Heart right ventricle (tissue), 16 donors: ENCODE results near the gene SESN1. TPM values are rescaled to one million over a fixed set of nuclear protein-coding genes. Genes with fewer than 3 reads are reported as not detected.

Experiments used
- ATAC-seq, 8 donors: fragments of 200-7000 bp; cut with Tn5 transposase; one replicate each; pipeline ENCODE4 v1.9.1; 2020; ENCODE audit warnings: mild to moderate bottlenecking in 8 of 8, moderate library complexity in 8 of 8, moderate number of reproducible peaks in 1 of 8
- DNase-seq, 2 donors: peaks; one replicate each; pipeline ENCODE4 v3.0.0-alpha.2; 2020
- H3K27ac ChIP-seq, 10 donors: fragments of 200-600 bp; sonication (generic) in 2 of 10; one replicate each; pipeline versions ENCODE4 v1.5.0 to v1.8.0; 2020 to 2022; ENCODE audit warnings: mild to moderate bottlenecking in 3 of 10
- H3K27me3 ChIP-seq, 7 donors: fragments of 200-600 bp; one replicate each; pipeline ENCODE4 v1.8.0; 2021 to 2022; ENCODE audit warnings: mild to moderate bottlenecking in 2 of 7
- H3K36me3 ChIP-seq, 9 donors: fragments of 200-600 bp; sonication (generic) in 1 of 9; one replicate each; pipeline versions ENCODE4 v1.5.0 to v1.8.0; 2020 to 2022; ENCODE audit warnings: mild to moderate bottlenecking in 2 of 9
- H3K4me1 ChIP-seq, 9 donors: fragments of 200-600 bp; sonication (generic) in 1 of 9; one replicate each; pipeline versions ENCODE4 v1.5.0 to v1.8.0; 2020 to 2022; ENCODE audit warnings: mild to moderate bottlenecking in 4 of 9
- H3K4me3 ChIP-seq, 10 donors: fragments of 200-600 bp; sonication (generic) in 2 of 10; one replicate each; pipeline versions ENCODE4 v1.5.0 to v1.8.0; 2020 to 2022; ENCODE audit warnings: mild to moderate bottlenecking in 7 of 10, moderate library complexity in 2 of 10
- H3K9me3 ChIP-seq, 11 donors: fragments of 200-600 bp in 10 of 11; sonication (generic) in 2 of 11; one replicate each; pipeline versions ENCODE4 v1.5.0 to v1.8.0; 2013 to 2022; ENCODE audit warnings: mild to moderate bottlenecking in 2 of 11, control low read depth in 1 of 11, moderate library complexity in 1 of 11
- WGBS, 2 donors: extraction: QIAGEN DNeasy Blood & Tissue Kit; methylation state at CpG; one replicate each; pipeline ENCODE4 v1.1.7; 2013; ENCODE audit warnings: inconsistent platforms in 1 of 2; 5-methylcytosine and 5-hydroxymethylcytosine counted together
- intact Hi-C, 10 donors: fragments of 100-400 bp; cut with DNase I; formaldehyde crosslinking; loops; one replicate each; pipeline versions ENCODE4 v1.11.1 to v1.14.2; 2022
- polyA plus RNA-seq, 2 donors: library from polyadenylated mRNA; stranded (reverse); fragments of 200-250 nt; gene quantifications; one replicate each; pipeline ENCODE4 v1.2.3, GENCODE V29; 2013
- total RNA-seq, 10 donors: library from RNA; stranded (reverse); fragmentation: NEBNext Ultra II Directional in 3 of 10; extraction: Animal tissue kit (Norgen Biotek cat#: 25700) in 3 of 10; gene quantifications; one replicate each; pipeline versions ENCODE4 v1.2.1 to v1.2.4, GENCODE V29; 2021 to 2023
- TF ChIP-seq, protein P1 (sequence below), 9 donors: fragments of 200-600 bp; sonication (generic) in 2 of 9; IDR thresholded peaks; one replicate each; pipeline versions ENCODE4 v1.5.0 to v1.8.0; 2021 to 2022; ENCODE audit warnings: antibody characterized with exemption in 9 of 9, mild to moderate bottlenecking in 5 of 9, moderate library complexity in 1 of 9
- donor health status: Arrhythmogenic right ventricular cardiomyopathy.
- donor health status: ischemic (EF 13 %, LVEDD 7.1; RV severe dilation, severe dysfunction).
- donor health status: healthy with polysubstance abuse.
- donor health status: DM: no; HTN: yes; CAD: no.
- donor health status: DM: no; HTN: no; CAD: no.
- donor health status: ischemic (EF 25% LVEDD 6.9; RV normal size, moderate dysfunction).
- donor health status: ischemic (EF 25% LVEDD 5.7; RV mildly dilated, moderate dysfunction).
- donor health status: healthy.
- donor health status: DM: yes; HTN: yes; CAD: no.
- donor health status: Ischemic cardiomyopathy.
- donor health status: ischemic (EF 35%, LVEDD 5.7; RV mildly dilated, moderate dysfunction).
- donor health status: nonischemic (EF 11% LVEDD 7.7; RV severe dilation, severe dysfunction).
- donor health status: DM: yes; HTN: yes; CAD: no.
- donor health status: PGD.
- donor health status: ischemic (EF 29% LVEDD 5.4; RV normal size, mild dysfunction).
- donor health status: nonischemic (EF 23%, LVEDD 6.1; RV moderate dilation, normal function).

The SESN1 gene
- total and polyA plus RNA-seq, 12 donors = 16.2 to 62.8 (median 37.7) TPM

DNA sequence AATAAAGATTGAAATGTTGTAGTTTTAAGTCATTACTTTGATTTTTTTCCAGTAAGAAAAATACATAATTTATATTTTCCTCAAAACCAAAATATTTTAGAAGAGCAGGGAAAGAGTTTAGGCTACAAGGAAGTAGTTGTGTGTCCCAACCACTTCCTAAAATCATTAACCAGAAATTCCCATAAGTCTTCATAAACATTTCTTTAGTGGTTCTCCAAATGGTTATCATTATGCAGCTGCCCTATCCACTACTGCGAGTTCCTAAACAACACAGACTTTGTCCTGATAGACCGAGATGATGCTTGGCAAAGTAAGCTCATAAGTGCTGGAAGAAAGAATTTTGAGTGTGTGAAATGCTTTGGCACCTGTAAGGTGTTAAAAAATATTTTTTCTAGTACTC, 152.8 kb downstream of the SESN1 start:
- intact Hi-C loops = loop anchor here in 5 of 10 donors (5.0 to 10.0 kb wide), 5 partner anchors 35 to 133 kb away; no protein-coding TSS in a partner anchor
- 19 to 33% methylated on average over 2 of the region's 2 CpGs for WGBS, 2 donors

GRCh38 chr6:108941281-108941680, 153.4 kb downstream of the SESN1 start:
- Histone ChIP-seq H3K27me3 (no peaks in the 10 kb centered on the region), H3K36me3 (no peaks in the 10 kb centered on the region), H3K4me3 (no peak overlapping the region), H3K9me3 (no peaks in the 10 kb centered on the region), H3K4me1 (peaks cover 13 to 52% (median 46%) of the 10 kb centered on the region in 9 donors), H3K27ac (peak overlapping the region in 1 of 10 donors; percentile 98)
- 97 to 100% methylated on average over 1 of the region's 1 CpG for WGBS, 2 donors
- no peak for ATAC-seq
- DNase-seq = no peak
- intact Hi-C loops = loop anchor here in 5 of 10 donors (5.0 to 10.0 kb wide), 5 partner anchors 34 to 134 kb away; no protein-coding TSS in a partner anchor
- TF ChIP-seq, protein P1, sequence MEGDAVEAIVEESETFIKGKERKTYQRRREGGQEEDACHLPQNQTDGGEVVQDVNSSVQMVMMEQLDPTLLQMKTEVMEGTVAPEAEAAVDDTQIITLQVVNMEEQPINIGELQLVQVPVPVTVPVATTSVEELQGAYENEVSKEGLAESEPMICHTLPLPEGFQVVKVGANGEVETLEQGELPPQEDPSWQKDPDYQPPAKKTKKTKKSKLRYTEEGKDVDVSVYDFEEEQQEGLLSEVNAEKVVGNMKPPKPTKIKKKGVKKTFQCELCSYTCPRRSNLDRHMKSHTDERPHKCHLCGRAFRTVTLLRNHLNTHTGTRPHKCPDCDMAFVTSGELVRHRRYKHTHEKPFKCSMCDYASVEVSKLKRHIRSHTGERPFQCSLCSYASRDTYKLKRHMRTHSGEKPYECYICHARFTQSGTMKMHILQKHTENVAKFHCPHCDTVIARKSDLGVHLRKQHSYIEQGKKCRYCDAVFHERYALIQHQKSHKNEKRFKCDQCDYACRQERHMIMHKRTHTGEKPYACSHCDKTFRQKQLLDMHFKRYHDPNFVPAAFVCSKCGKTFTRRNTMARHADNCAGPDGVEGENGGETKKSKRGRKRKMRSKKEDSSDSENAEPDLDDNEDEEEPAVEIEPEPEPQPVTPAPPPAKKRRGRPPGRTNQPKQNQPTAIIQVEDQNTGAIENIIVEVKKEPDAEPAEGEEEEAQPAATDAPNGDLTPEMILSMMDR (IDR thresholded peaks at IDR 0.05) = no peak

More for the DNA sequence above, 152.8 kb downstream of the SESN1 start:
- H3K9me3 ChIP-seq = no peaks in the 10 kb centered on the region
- H3K4me1 ChIP-seq = peaks cover 16 to 58% (median 51%) of the 10 kb centered on the region in 9 donors
- no peak for ATAC-seq
- TF ChIP-seq, protein P1 (IDR thresholded peaks at IDR 0.05) = no peak
- DNase-seq = no peak
- peak overlapping the region in 7 of 10 donors; percentile 45 to 98 (median 93) for H3K27ac ChIP-seq
- no peaks in the 10 kb centered on the region for H3K27me3 ChIP-seq
- H3K4me3 ChIP-seq = no peak overlapping the region
- no peaks in the 10 kb centered on the region for H3K36me3 ChIP-seq

- Histone ChIP-seq H3K4me1 (peaks cover 13 to 46% (median 40%) of the 10 kb centered on the region in 9 donors), H3K4me3 (no peak overlapping the region), H3K27me3 (no peaks in the 10 kb centered on the region), H3K27ac (no peak overlapping the region), H3K36me3 (no peaks in the 10 kb centered on the region), H3K9me3 (no peaks in the 10 kb centered on the region)
- TF ChIP-seq, protein P1 (IDR thresholded peaks at IDR 0.05) = no peak
- WGBS, 2 donors = 60 to 80% methylated on average over 5 of the region's 5 CpGs
- no peak for DNase-seq
- ATAC-seq = no peak
- intact Hi-C loops = loop anchor here in 5 of 10 donors (5.0 to 10.0 kb wide), 5 partner anchors 33 to 134 kb away; no protein-coding TSS in a partner anchor
These were observed 153.9 kb downstream of the SESN1 start for GRCh38 chr6:108940741-108941140.

- H3K27ac ChIP-seq = no peak overlapping the region
- WGBS, 2 donors = 98 to 100% methylated on average over 1 of the region's 1 CpG
- TF ChIP-seq, protein P1 (IDR thresholded peaks at IDR 0.05) = no peak
These were observed 157.5 kb downstream of the SESN1 start for GRCh38 chr6:108937170-108937569.

More at GRCh38 chr6:108937170-108937569, 157.5 kb downstream of the SESN1 start:
- DNase-seq = no peak
- H3K27me3 ChIP-seq = no peaks in the 10 kb centered on the region
- H3K9me3 ChIP-seq = no peaks in the 10 kb centered on the region
- no peaks in the 10 kb centered on the region for H3K36me3 ChIP-seq
- ATAC-seq = no peak
- intact Hi-C loops = no loop called here
- H3K4me3 ChIP-seq = no peak overlapping the region
- peaks cover 0 to 11% (median 5%) of the 10 kb centered on the region in 9 donors for H3K4me1 ChIP-seq

Other genes with a start within 250 kb of the SESN1 start
- 10 to 100 TPM; 10.6 to 16.4 (median 13.0) TPM for gene ARMC2, start 246.4 kb downstream of the SESN1 start, total RNA-seq
- gene ARMC2, start 246.4 kb downstream of the SESN1 start, polyA plus RNA-seq = 1 to 10 TPM; 2.5 to 4.4 TPM
- gene CEP57L1, start 661 bp upstream of the SESN1 start, total RNA-seq = 10 to 100 TPM in 5 of 10 donors, 1 to 10 TPM in 5; 6.0 to 11.4 (median 9.6) TPM
- gene CEP57L1, start 661 bp upstream of the SESN1 start, polyA plus RNA-seq = 10 to 100 TPM in 1 of 2 donors, 1 to 10 TPM in 1; 4.2 to 17.4 TPM